RWPE1 (cell line): ENCODE results near the gene KLHL6.

Experiments used
- CTCF ChIA-PET: fragments of 350-600 bp; sonication (Branson Sonifier 250); formaldehyde crosslinking; extraction: SDS; loops from one replicate; lab custom pipeline; 2021; lab: Yijun Ruan, JAX
- POLR2A ChIA-PET: fragments of 400-600 bp; formaldehyde crosslinking; extraction: SDS; loops from one replicate; lab custom pipeline; 2020; ENCODE audit warnings: antibody characterized with exemption; ENCODE audit not compliant: low non-redundant PET; lab: Yijun Ruan, JAX
- DNase-seq: peaks from one replicate; pipeline ENCODE4 v3.0.0; 2012; ENCODE audit warnings: low spot score
- H3K27ac ChIP-seq: fragments of 450-650 bp; 2 replicates; pipeline ENCODE4 v1.5.1; 2017
- TF ChIP-seq, protein P1 (sequence below): fragments of 450-650 bp; conservative IDR thresholded peaks from 2 replicates; pipeline ENCODE4 v1.5.1; 2017; ENCODE audit warnings: low read depth, mild to moderate bottlenecking

The KLHL6 gene, protein sequence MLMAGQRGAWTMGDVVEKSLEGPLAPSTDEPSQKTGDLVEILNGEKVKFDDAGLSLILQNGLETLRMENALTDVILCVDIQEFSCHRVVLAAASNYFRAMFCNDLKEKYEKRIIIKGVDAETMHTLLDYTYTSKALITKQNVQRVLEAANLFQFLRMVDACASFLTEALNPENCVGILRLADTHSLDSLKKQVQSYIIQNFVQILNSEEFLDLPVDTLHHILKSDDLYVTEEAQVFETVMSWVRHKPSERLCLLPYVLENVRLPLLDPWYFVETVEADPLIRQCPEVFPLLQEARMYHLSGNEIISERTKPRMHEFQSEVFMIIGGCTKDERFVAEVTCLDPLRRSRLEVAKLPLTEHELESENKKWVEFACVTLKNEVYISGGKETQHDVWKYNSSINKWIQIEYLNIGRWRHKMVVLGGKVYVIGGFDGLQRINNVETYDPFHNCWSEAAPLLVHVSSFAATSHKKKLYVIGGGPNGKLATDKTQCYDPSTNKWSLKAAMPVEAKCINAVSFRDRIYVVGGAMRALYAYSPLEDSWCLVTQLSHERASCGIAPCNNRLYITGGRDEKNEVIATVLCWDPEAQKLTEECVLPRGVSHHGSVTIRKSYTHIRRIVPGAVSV

DNA sequence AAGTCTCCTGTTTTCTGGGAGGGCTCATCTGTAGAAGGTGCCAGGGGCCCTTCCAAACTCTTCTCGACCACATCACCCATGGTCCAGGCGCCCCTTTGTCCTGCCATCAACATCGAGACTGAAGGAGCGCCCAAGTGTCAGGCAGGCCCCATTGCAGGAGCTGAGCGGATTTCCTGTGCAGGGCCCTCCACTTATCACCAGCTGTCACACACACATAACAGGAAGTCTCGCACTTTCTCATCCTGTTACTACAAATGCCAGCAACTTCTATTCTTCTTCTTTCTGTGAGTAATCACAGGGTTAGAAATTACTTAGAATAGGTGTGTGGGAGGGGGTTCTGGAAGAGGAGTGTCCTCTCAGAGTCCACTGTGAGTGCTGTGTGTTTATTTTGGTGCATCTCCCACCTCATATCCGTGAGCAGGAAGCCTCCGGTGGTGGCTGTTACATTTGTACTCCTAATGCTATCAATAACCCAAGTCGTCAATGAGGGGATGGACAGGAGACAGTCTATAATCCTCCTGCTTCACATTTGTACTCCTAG lies at the start of gene KLHL6:
Gene KLHL6 (minus strand): TSS at position 166 of the 541 bp plus-strand sequence. CDS start 53 bp downstream, at position 113.
- POLR2A ChIA-PET, result no interaction called here
- CTCF ChIA-PET, result no interaction called here
- TF ChIP-seq, protein P1, sequence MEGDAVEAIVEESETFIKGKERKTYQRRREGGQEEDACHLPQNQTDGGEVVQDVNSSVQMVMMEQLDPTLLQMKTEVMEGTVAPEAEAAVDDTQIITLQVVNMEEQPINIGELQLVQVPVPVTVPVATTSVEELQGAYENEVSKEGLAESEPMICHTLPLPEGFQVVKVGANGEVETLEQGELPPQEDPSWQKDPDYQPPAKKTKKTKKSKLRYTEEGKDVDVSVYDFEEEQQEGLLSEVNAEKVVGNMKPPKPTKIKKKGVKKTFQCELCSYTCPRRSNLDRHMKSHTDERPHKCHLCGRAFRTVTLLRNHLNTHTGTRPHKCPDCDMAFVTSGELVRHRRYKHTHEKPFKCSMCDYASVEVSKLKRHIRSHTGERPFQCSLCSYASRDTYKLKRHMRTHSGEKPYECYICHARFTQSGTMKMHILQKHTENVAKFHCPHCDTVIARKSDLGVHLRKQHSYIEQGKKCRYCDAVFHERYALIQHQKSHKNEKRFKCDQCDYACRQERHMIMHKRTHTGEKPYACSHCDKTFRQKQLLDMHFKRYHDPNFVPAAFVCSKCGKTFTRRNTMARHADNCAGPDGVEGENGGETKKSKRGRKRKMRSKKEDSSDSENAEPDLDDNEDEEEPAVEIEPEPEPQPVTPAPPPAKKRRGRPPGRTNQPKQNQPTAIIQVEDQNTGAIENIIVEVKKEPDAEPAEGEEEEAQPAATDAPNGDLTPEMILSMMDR, result no peak
- no peak within 1 kb of the TSS for H3K27ac ChIP-seq
- DNase-seq, result no peak

DNA sequence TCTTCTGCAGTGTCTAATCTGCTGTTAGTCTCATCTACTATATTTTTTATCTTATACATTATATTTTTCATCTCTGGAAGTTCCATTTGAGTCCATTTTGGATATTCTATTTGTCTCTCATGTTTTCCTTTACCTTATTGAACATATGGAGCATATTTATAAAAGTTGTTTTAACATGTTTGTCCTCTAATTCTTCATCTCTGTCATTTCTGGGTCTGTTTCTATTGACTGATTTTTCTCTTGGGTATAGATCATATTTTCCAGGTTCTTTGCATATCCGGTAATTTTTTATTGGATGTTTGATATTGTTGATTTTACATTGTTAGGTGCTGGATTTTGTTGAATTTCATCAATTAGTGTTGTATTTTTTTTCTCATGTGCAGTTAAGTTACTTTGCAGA lies 42.5 kb upstream of the KLHL6 start:
- TF ChIP-seq, protein P1, result no peak
- ChIA-PET POLR2A (no interaction called here), CTCF (no interaction called here)
- H3K27ac ChIP-seq, result no peak overlapping the region
- no peak for DNase-seq

DNA sequence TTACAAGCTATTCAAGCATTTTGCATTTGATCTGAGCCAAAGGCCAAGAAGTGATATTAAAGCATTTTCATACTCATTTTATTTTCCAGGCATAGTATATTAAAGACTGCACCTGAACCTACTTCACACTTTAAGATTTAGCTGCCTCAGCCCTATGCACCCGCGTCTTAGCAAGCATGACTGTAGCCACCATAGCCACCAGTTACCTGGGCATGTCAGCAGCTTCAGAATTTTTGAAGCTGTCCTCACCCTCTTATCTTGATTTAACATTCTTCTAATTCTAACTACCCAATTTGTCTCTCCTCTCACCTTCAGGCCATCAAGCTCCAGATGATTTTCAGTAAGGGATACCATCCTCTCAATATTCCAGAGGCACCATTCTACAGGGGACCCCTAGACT lies 39.1 kb upstream of the KLHL6 start:
- TF ChIP-seq, protein P1, result no peak
- ChIA-PET POLR2A (no interaction called here), CTCF (no interaction called here)
- no peak for DNase-seq
- no peak overlapping the region for H3K27ac ChIP-seq

DNA sequence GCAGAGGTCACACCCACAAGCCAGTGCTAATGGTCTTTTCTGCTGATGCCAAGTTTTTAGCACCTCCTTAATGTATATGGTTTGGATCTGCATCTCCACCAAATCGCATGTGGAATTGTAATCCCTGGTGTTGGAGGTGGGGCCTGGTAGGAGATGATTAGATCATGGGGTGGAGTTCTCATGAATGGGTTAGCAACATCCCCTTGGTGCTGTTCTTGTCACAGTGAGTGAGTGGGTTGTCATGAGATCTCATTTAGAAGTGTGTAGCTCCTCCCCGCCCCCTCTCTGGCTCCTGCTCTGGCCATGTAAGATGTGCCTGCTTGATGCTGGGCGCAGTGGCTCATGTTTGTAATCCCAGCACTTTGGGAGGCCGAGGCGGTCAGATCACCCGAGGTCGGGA lies 37.3 kb upstream of the KLHL6 start:
- ChIA-PET CTCF (interaction anchor here (0.6 kb wide), 1 partner anchor 201 kb away, joined by 3 read pairs; no protein-coding TSS in a partner anchor), POLR2A (no interaction called here)
- TF ChIP-seq, protein P1, result no peak
- H3K27ac ChIP-seq, result no peak overlapping the region
- no peak for DNase-seq

DNA sequence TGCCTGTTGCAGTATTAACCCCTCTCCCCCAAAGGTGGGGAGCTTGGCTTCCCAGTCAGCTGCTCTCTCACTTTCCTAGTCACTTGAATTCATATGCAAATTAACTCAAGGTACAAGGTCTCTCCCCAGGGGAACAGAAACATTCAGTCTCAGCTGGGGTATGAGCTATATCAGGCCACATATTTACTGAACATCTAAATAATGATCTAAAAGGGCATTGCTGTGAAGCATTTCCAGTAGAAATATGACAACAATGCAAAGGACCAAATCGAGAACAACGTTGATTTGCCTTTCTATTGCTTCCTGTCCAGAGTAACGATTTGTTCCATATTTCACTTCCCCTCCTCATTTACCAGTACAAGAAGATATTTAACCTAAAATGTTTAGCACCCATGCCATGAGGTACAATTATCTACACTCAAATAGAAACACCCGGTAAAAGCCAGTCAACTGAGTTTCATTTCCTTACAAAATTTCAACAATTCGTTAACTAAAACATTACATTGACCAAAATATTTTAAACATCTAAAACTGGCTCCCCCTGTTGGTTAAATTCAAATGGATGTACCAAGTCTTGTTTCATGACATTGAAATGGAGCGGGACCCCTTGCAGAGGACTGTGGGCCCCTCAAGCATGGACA lies 36.5 kb upstream of the KLHL6 start:
- no peak for DNase-seq
- no peak overlapping the region for H3K27ac ChIP-seq
- TF ChIP-seq, protein P1, result no peak
- ChIA-PET CTCF (interaction anchor here (0.6 kb wide), 1 partner anchor 202 kb away, joined by 3 read pairs; no protein-coding TSS in a partner anchor), POLR2A (no interaction called here)

DNA sequence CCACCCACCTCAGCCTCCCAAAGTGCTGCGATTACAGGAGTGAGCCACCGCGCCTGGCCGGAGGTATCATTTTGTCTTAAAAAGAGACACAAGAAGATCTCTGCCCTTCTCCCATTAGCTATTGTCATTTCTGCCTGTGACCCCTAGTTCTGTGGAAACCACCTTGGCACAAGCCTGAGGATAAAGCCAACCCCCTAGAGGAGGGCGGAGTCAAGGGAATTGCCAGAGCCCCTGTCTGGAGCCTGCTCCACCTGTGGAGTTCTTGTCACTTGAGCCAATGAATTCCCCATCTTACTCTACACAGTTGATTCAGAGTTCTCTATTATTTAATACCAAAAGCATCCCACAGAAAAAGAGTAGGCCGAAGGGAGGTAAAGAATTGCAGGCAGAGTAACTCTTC lies 34.9 kb upstream of the KLHL6 start:
- CTCF ChIA-PET, result no interaction called here
- POLR2A ChIA-PET, result no interaction called here

More for the DNA sequence above, 34.9 kb upstream of the KLHL6 start:
- DNase-seq, result no peak
- TF ChIP-seq, protein P1, result no peak
- no peak overlapping the region for H3K27ac ChIP-seq
